ENCODE results near the gene BCKDHA.
"Not testable (repeated sequence)": the region's sequence is repeated elsewhere in the genome, so short reads cannot be mapped to it uniquely, and the experiment has no call there.

The BCKDHA gene

DNA sequence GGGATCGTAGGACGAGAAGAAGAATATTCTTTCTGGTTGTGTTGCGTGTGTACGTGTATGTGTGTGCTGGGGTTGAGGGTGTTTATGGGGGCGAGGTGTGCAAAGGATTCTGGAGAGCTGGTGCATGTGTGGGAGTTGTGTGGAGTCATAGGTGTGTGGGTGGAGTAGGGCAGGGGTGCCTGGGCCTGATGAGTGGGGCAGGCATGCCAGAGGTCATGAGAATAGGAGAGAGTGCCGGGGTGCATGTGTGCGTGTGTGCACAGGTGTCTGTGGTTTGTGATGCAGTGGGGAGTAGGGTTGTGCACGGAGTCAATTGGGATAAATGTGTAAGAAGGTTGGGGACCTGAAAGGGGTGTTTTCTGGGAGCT, 20.6 kb upstream of the BCKDHA start:
- DNase-seq (ENCODE audit: insufficient read length, low spot score) = no peak
- FAIRE-seq = no peak
- TF ChIP-seq POLR2A (IDR thresholded peaks at IDR 0.05; ENCODE audit: low read depth, low read length) = no peak

DNA sequence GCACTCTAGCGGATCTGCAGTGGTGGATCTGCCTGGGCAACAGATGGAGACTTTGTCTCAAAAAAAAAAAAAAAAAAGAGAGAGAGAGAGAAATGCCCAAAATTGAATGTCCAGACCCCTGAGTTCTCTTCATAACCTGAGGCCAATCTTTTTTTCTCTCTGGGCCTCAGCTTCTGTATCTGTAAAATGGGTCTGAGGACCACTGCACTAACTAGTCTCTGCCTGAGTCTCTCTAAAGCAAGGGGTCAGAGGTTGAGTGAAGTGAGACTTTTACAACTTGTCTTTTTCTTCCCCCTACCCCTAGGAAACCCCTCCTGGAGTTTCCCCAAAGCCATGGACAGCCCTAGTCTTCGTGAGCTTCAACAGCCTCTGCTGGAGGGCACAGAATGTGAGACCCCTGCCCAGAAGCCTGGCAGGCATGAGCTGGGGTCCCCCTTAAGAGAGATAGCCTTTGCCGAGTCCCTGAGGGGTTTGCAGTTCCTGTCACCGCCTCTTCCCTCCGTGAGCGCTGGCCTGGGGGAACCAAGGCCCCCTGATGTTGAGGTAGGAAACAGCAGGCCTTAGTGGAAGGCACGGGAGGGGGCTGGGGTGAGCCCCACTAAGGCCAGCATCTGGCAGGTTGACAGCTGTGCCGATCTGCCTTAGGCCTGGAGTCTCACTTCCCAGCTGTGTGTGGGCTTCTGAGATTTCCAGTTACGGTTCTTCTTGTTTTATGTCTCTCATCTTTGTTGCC, 19.5 kb upstream of the BCKDHA start:
- no peak for TF ChIP-seq POLR2A (IDR thresholded peaks at IDR 0.05; ENCODE audit: low read depth, low read length)
- FAIRE-seq = no peak
- DNase-seq (ENCODE audit: insufficient read length, low spot score) = no peak

DNA sequence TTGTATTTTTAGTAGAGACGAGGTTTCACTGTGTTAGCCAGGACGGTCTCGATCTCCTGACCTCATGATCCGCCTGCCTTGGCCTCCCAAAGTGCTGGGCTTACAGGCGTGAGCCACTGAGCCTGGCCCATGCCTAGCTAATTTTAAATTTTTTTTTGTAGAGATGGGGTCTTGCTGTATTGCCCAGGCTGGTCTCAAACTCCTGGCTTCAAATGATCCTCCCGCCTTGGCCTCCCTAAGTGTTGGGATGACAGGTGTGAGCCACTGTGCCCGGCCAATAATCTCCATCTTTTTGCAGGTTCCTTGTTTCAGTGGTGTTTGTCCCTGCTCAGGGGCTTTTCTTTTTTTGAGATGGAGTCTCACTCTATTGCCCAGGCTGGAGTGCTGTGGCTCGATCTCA, 16.1 kb upstream of the BCKDHA start:
- not testable (repeated sequence) for FAIRE-seq; DNase-seq (ENCODE audit: insufficient read length, low spot score)

DNA sequence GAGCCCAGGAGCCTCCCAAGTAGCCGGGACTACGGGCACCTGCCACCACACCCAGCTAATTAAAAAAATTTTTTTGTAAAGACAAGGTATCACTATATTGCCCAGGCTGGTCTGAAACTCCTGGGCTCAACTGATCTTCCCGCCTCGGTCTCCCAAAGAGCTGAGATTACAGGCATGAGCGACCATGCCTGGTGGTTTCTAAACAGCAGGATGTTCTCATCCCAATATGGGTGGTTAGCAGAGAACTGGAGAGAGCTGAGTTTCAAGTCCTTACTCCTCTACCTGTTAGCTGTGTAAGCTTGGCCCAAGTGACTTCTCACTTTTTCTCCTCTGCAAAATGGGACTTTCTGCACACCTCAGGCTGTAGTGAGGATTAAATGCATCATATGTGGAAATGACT, 13.3 kb upstream of the BCKDHA start:
- FAIRE-seq (no peak), DNase-seq (ENCODE audit: insufficient read length, low spot score) (no peak)
- no peak for TF ChIP-seq POLR2A (IDR thresholded peaks at IDR 0.05; ENCODE audit: low read depth, low read length)

DNA sequence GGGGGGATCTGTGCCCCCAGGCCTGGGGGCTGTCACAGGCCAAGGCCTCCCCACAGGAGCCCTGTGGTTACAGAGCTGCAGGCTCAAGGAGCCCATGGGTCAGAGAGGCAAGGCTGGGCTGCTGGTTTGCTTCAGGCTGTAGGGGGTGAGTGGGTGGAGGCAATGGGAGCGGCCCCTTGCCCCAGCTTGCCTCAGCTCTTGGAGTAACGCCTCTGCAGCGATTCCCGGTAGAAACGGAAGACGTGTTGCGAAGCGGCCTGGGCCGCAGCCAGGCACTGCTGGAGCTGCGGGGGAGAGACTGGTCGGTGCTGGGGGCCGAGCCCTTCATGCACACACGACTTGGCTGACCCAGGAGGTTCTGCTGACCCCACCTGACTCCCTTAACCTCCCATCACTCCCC, 11.2 kb upstream of the BCKDHA start:
- FAIRE-seq (no peak), DNase-seq (ENCODE audit: insufficient read length, low spot score) (no peak)
- no peak for TF ChIP-seq POLR2A (IDR thresholded peaks at IDR 0.05; ENCODE audit: low read depth, low read length)

DNA sequence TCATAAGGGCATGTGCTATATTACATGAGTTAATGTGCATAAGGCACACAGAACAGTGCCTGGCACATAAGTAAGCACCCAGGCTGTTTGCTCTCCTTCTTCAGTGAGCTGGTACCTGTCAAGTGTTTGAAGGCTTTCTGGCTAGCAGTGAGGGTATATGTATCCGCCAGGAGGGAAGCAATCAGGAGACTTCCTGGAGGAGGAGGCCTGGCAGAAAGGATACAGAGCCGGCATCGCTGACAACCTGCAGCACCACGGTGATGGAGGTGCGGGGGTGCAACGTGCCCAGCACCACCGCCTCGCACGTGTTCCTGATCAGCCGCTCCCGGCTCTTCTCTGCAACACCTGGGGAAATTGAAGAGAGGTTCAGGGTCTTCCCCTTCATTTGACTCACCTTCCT, 6.0 kb upstream of the BCKDHA start:
- no peak for FAIRE-seq

DNA sequence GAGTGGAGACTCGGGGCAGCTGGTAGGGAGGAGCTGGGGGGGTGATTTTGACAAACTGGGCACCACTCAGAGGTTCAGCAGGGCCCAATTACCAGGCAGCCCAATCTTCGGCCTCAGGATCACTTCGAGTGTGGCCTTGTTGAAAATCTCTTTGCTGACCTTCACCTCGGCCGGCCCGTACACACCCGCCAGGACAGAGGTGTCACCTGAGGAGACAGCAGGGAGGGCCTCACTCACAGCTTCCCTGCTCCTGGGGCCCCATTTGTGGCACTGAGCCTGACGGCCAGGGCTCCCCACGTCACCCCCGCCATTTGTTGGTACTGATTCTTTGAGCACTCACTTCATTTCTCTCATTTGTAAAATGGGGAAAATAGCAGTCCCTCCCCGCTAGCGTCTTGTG, 4.8 kb upstream of the BCKDHA start:
- FAIRE-seq = no peak
- no peak for DNase-seq (ENCODE audit: insufficient read length, low spot score)
- TF ChIP-seq POLR2A (IDR thresholded peaks at IDR 0.05; ENCODE audit: low read depth, low read length) = no peak

More for the DNA sequence above, 6.0 kb upstream of the BCKDHA start:
- DNase-seq (ENCODE audit: insufficient read length, low spot score) = no peak
- TF ChIP-seq POLR2A (IDR thresholded peaks at IDR 0.05; ENCODE audit: low read depth, low read length) = no peak

DNA sequence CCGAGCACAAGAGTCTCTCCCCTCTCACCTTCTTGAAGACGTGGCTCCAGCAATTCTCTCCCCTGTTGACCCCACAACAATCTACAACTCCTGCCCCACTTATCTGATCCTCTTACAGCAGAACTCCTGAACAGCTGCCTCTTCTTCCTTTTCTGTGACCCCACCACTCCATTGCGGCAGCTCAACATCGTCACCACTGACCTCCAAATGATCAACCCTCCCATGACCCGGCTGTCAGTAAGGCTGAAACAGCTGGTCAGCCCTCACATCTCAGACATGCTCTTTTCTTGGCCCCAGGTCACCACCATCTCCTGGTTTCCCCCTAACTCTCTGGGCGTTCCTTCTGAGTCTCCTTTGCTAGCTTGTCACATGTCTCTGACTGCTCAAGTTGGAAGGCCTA, 2.3 kb upstream of the BCKDHA start:
- no peak for DNase-seq (ENCODE audit: insufficient read length, low spot score)
- no peak for TF ChIP-seq POLR2A (IDR thresholded peaks at IDR 0.05; ENCODE audit: low read depth, low read length)
- FAIRE-seq = no peak

DNA sequence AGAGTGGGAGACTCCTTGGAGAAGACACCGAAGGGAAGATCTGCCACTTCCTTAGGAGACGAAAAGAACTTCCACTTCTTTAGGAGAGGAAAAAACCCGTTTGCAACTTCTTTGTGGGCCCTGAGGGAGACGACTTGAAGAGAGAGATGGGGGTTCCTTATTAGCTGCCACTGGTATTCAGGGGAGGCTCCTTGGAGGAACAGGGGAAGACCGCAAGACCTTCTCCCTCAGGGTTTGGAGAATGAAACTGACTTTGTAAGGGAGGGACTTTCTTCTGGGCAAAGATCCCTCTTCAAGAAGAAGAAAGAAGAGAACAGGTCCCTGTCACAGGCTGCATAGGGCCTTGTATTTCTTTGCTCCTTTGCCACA, 416 bp downstream of the BCKDHA start:
- DNase-seq (ENCODE audit: insufficient read length, low spot score) (no peak), FAIRE-seq (no peak)
- no peak for TF ChIP-seq POLR2A (IDR thresholded peaks at IDR 0.05; ENCODE audit: low read depth, low read length)

DNA sequence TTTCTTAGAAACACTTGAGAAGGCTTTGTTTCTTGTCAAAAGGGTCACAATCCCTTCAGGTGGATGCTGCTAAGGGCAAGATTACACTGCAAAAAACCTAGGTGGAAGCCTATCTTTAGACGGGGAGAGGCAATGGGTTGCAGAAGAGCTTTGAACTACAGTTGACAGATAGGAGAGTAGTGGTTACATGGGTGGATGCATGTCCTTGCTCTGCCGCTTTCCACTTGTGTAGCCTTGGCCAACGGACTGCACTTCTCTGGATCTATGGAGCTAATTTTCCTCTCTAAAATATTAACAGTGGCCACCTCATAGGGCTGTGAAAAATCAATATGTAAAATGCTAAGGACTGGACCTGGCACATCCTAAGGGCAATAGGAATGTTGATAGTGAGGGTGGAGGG, 980 bp downstream of the BCKDHA start:
- TF ChIP-seq POLR2A (IDR thresholded peaks at IDR 0.05; ENCODE audit: low read depth, low read length) = no peak
- DNase-seq (ENCODE audit: insufficient read length, low spot score) (no peak), FAIRE-seq (no peak)

DNA sequence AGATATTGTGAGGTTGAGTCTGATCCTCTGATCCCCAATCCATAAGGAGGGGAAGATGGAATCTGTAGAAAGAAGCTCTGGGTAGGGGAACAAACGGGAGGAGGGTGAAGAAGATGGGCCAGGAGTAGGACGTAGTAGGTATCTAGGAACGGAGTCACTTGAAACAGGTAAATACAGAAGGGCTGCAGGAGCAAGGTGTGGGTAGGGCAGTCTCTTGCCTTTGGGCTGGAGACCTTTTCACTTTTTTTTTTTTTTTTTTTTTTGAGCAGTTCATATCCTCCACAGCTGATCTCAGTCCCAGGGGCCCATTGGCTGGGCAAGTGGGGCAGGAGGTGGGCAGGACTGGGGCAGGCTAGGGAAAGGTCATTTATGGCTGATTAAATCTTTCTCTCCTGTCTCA, 1.5 kb downstream of the BCKDHA start:
- DNase-seq (ENCODE audit: insufficient read length, low spot score) = no peak

DNA sequence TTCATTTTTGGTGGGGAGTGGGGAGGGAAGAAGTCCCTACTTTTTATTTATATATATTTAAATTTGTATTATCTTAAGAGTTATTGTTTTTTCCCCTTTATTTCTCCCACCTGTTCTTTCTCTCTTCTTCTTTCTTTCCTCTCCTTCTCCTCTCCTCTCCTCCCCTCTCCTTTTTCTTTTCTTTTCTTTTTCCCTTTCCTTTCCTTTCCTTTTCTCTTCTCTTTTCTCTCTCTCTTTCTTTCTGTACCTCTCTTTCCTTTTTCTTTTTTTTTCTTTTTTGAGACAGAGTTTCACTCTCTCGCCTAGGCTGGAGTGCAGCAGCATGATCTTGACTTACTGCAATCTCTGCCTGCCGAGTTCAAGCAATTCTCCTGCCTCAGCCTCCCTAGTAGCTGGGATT, 1.9 kb downstream of the BCKDHA start:
- no peak for FAIRE-seq
- DNase-seq (ENCODE audit: insufficient read length, low spot score) = no peak
- TF ChIP-seq POLR2A (IDR thresholded peaks at IDR 0.05; ENCODE audit: low read depth, low read length) = no peak

More for the DNA sequence above, 1.5 kb downstream of the BCKDHA start:
- no peak for FAIRE-seq
- no peak for TF ChIP-seq POLR2A (IDR thresholded peaks at IDR 0.05; ENCODE audit: low read depth, low read length)

DNA sequence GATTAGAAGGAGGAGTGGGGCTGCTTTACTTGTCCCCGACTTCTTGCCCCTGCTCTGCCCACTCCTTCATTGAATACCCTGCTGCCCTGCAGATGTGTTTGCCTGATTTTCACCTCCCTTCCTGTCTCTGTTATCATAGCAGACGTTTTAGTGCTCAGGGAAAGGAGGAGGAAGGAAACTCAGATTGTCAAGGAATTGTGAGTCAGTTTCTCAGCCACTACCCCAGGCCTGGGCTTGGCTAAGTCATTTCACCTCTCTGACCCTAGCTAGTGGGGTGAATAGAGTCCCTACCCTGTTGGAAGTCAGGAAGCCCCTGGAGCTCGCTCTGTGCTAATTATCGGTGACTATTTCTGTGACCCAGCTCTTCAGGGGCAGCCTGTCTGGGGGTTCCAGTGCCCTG, 3.9 kb downstream of the BCKDHA start:
- TF ChIP-seq POLR2A (IDR thresholded peaks at IDR 0.05; ENCODE audit: low read depth, low read length) = no peak
- no peak for DNase-seq (ENCODE audit: insufficient read length, low spot score)
- no peak for FAIRE-seq

DNA sequence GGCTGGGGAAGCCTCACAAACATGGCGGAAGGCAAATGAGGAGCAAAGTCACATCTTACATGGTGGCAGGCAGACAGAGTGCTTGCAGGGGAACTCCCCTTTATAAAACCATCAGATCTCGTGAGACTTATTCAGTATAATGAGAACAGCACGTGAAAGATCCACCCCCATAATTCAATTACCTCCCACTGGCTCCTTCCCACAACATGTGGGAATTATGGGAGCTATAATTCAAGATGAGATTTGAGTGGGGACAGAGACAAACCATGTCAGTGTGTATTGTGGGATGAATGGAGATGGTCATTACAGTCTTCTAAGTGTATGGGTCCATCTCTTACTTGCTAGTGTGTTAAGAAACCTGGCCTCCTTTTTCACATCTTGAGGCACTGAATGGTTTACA, 4.4 kb downstream of the BCKDHA start:
- no peak for FAIRE-seq
- DNase-seq (ENCODE audit: insufficient read length, low spot score) = no peak
- no peak for TF ChIP-seq POLR2A (IDR thresholded peaks at IDR 0.05; ENCODE audit: low read depth, low read length)

DNA sequence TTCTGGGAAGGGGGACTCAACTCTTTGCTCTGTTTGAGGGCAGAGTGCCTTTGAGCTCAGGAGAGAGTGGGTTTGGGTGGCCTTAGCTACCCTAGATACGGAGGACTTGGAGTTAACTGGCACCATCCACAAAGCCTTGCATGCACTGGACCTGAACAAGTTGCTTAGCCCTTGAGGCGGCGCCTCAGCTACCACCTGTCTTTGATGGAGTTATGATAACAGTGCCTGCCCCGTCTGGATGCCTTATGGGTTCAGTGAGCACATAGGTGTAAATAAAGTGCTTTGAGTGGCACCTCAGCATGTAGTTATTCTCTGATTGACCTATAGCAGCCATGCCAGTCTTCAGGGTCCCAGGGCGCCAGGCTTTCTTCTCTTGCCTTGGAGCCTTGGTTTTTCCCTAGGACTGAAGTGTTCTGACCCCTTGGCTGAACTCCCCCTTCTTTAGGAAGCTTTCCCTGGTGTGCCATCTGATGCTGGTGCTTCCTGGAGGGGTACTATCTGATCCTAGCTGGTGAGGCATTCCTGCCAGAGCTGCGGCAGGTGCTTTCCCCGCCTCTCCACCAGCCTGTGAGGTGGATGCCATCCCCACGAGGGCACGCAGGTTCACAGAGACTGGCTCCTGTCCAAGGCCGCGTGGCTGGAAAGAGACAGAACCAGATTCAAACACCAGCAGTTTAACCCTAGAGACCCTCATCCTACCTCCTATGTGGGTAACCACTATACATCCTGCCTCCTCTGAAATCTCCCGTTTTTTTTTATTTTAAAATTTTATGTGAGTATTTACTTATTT, 5.8 kb downstream of the BCKDHA start:
- FAIRE-seq (no peak), DNase-seq (ENCODE audit: insufficient read length, low spot score) (no peak)
- no peak for TF ChIP-seq POLR2A (IDR thresholded peaks at IDR 0.05; ENCODE audit: low read depth, low read length)
